ENCODE data around the gene DUSP23.

Gene DUSP23

GRCh38 chr1:159828581-159829272 lies 48.0 kb downstream of the DUSP23 start:
- DNase-seq = no peak

- no peak for DNase-seq
These were observed 48.5 kb downstream of the DUSP23 start for GRCh38 chr1:159829273-159829634.

- DNase-seq = no peak
These were observed 49.2 kb downstream of the DUSP23 start for GRCh38 chr1:159829822-159830465.

DNA sequence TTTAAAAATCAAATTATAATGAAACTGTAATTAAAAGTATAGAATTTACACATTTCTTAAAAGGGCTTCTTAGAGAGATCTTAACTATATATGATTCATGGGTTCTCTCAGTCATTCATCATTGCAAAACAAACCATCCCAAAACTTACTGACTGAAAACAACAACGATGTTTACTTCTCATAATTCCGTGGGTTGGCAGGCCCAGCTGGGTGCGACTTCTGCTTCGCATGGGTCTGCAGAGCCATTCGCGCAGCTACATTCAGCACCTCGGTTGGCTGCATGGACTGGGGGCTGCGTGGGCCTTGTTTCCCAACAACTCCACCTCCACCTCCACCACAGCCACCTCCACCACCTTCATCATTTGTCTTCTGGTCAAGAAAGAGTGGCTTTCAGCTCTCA lies 50.0 kb downstream of the DUSP23 start:
- DNase-seq = no peak

DNA sequence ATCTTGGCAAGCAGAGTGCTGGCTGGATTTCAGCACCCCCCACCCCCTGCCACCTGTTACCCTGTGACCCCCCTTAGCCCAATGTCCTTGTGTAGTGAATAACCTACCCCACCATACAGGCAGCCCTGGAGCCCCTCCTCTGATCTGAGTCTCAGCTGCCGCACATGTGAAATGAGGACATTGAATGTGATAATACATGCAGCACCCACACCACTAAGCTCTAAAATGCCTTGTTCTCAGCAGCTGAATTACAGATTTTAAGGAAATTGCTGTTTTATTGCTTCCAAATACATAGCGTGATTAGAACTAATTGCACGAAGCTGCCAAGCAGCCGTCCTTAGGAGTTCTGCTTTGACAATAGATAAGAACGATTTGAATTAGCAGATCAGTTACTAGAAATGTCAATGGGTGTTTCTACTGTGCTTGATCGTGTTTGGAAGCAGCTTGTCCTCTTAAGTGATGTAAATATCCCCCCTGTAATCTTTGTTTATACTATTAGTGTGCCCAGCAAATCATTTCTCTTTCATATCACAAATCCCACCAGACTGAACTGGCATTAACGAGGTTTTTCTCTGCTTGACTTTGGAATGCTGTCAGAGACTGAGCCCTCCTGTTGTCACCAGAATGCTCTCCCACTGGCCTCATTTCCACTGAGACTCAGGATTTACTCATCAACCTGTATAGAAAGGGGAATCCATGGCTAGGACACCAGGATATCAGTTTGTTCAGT lies 50.8 kb downstream of the DUSP23 start:
- DNase-seq = no peak

All from activated CD4-positive, alpha-beta T cell treated with anti-CD3 and anti-CD28 coated beads, Interleukin-2, amount 50 U/mL, for 16 hours (primary cell).